GM21526 (cell line): ENCODE data around the gene IGSF21.
"Not testable (repeated sequence)": the region's sequence is repeated elsewhere in the genome, so short reads cannot be mapped to it uniquely, and the experiment has no call there.

Experiments
- ATAC-seq: cut with Tn5 transposase; IDR thresholded peaks from one replicate; pipeline ENCODE4 v1.9.1; 2021; ENCODE audit warnings: moderate library complexity; ENCODE audit not compliant: unreplicated experiment, low FRiP score

IGSF21 gene

DNA sequence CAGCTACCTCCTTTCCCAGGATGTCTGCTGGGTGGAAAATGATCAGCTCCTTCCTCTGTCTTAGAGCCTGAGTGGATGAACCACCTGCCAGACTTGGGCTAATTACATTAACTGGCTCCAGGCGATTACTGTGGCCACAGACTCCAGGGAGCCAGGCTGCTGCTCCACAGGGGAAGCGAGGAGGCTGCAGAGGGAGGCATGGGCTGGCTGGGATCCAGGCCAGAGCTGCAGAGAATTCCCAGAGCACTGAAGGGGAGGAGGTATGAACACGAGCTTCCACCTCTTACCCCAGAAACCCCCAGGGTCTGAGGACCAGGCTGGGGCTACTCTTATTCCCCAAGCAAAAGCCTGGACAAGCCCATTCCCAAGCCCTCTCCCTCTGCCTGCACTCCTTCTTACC is 237.2 kb downstream of the IGSF21 start:
- ATAC-seq: no peak

DNA sequence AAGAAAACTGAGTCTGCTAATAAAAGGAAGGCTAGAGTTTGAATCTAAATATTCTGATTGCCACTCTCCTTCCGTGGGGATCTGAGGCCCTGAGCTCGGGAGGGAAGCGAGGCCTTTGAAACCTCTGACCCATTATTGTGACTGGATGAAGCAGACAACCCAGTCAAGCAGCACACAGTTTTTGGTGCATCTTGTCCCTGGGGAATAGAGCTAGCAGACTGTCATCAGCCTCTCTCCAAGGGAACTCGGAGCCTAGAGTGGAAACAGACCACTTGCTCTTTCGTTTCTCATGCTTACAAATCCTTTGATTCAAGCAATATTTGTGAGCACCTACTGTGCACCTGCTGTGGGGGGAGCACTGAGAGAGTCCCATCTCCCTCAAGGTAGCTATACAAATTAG is 240.0 kb downstream of the IGSF21 start:
- no peak for ATAC-seq

- ATAC-seq: no peak
These were observed 240.8 kb downstream of the IGSF21 start for GRCh38 chr1:18348354-18348753.

DNA sequence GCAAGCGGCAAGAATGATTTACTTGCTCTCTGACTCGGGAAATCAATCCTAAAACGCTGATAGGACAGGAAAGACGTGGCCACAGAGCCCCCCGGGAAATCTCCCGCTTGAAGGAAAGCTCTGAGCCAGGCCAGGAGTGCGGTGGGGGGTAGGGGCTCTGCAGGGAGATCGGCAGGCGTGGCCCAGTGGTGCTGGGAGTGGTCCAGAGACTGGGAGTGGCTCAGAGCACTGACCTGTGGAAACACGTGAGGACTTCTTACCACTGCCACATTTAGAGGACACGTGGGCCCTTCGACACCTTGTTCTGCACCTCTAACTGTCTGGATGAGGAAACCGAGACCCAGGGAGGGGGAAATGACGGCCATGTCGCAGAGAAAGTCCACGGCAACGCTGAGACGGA is 243.1 kb downstream of the IGSF21 start:
- no peak for ATAC-seq

DNA sequence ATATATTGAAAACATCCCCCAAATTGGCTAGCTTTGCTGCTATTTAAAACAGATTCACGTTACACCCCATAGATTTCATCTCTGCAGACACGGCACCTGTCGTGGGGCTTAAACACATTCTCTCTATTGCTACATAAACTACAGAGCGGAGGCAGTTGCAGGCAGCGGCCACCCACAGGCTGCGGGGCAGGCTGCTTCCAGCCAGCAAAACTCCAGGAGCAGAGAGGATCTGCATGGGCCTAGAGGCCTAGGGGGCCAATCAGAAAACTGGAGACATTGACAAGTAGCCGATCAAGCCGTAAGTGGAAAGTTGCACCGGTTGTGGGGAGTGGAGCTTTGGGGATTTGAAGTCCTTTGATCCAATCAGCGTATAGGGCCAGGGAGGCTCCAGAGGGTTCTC is 244.1 kb downstream of the IGSF21 start:
- ATAC-seq: no peak

- ATAC-seq: no peak
These were observed 245.2 kb downstream of the IGSF21 start for GRCh38 chr1:18352636-18353265.

DNA sequence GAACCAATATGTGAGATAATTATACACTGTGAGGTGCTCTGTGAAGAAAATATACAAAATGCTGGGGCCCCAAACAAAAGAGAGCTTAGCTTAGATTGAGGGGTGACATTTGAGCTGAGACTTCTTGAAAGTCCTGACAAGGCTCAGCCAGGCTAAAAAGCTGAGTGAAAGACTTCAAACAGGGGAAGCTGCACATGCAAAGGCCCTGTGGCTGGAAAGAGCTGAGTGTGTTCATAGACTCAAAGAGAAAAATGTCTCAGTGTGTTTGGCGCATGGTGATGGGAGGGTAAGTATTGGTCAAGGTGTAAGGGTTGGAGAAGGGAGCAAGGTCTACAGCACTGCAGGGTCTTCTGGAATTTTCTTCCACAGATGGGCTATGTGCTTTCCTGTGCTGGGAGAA is 245.9 kb downstream of the IGSF21 start:
- ATAC-seq: no peak

GRCh38 chr1:18353992-18354391 is 246.4 kb downstream of the IGSF21 start:
- no peak for ATAC-seq

DNA sequence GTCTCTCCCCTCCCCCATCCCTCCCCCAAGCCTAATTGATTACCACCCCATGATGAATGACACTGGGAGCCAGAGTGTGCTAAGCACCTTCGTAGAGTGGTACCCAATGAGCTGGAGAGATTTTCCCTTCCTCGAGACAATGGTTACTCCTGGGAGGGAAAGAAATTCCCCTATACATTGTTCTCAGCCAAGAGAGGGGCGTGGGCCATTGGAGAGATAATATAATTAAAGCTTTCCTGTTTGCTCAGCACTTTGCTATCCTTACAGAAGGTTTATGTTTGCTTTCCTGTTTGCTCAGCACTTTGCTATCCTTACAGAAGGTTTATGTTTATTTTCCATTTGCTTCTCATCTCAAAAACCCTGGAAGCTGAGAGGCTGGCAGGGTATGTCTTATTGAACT is 247.0 kb downstream of the IGSF21 start:
- no peak for ATAC-seq

GRCh38 chr1:18357622-18358230 is 250.1 kb downstream of the IGSF21 start:
- ATAC-seq: no peak

GRCh38 chr1:18358600-18358999 is 251.0 kb downstream of the IGSF21 start:
- ATAC-seq: no peak

DNA sequence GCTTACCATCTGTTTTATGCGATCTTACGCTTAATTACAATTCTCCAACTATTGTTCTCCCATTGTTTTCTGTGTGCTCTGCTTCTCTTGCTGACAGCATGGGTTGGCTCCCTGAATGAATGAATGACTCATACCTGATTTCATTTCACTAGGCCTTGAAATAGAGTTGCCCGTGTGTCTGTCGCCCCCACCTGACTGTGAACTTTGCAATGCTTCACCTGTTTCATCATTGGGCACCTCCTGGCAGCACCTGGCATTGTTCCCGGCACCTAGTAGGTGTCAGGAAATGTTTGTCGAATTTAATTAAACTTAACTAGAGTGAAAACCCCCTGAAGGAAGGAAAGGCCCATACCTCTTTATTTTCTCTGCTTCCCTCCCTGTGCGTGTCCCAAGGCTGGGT is 252.7 kb downstream of the IGSF21 start:
- ATAC-seq: no peak

DNA sequence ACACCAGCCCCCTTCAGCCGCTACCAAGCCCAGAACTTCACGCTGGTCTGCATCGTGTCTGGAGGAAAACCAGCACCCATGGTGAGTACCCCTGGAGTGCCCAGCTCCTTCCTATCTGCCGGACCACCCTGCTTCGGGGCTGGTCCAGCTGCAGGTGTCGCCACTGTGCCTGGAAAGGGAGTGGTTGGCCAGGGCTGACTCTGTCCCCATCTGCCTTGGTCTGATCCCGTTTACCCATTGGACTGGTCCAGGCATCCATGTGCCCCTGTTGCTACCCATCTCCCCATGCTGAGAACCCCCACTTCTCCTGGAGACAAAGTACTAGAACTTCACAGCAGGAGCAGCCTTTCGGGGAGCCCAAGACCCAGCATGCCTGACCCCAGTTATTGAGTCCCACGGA is 254.6 kb downstream of the IGSF21 start:
- ATAC-seq: no peak

DNA sequence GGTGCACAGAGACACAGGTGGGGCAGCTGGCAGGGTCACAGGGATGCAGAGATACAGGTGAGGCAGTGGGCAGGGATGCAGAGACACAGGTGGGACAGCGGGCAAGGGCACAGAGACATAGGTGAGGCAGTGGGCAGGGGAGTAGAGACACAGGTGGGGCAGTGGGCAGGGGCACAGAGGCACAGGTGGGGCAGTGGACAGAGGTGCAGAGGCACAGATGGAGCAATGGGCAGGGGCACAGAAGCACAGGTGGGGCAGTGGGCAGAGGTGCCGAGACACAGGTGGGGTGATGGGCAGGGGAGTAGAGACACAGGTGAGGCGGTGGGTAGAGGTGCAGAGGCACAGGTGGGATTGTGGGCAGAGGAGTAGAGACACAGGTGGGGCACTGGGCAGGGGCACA is 255.8 kb downstream of the IGSF21 start:
- ATAC-seq: no peak

- no peak for ATAC-seq
These were observed 257.6 kb downstream of the IGSF21 start for GRCh38 chr1:18365099-18365705.

- not testable (repeated sequence) for ATAC-seq
These were observed 264.9 kb downstream of the IGSF21 start for GRCh38 chr1:18372505-18372904.

DNA sequence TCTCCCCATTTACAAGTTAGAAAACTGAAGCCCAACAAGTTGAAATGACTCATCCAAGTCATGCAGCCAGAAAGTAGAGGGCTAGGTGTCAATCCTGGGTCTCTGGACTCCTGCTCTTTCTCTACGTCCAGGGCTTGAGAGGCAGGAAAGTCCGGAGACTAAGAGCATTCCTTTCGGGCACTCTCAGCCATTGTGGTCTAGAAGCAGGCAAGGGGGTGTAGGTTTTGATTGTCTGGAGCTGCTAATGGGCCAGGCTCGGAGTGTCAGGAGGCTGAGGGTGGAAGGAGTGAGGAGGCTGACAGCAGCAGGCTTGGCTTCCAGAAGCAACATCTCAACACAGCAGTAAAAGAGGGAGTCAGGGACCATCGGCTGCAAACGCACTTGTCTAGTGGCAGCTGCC is 265.6 kb downstream of the IGSF21 start:
- no peak for ATAC-seq

DNA sequence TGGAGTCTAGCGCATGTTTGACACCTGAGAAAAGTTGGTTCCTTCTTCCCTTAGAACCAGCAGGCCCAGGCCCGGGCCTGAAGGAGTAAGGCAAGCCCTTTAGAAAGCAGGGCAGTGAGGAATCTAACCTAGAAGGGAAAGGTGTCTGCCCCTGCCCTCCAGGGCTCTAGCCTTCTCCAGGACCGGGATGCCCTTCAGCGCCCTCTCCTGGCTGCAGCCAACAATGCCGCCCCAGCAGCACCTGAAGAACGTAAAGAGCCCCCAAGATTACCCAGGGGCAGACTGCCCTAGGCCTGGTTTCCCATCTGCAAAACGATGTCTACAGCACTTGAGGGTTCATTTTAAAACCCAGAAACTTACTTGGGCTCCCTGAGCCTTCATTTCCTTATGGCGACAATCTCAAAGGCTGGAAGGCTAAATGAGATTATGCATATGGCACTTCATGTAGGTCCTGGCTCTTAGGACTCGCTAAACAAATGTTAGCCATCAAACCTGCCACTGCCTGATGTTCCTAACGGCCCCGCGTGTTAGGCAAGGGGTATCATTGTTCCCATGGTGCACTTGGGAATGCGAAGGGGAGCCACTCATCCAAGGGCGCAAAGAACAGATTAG is 266.4 kb downstream of the IGSF21 start:
- ATAC-seq: no peak

- no peak for ATAC-seq
These were observed 269.1 kb downstream of the IGSF21 start for GRCh38 chr1:18376661-18377060.

DNA sequence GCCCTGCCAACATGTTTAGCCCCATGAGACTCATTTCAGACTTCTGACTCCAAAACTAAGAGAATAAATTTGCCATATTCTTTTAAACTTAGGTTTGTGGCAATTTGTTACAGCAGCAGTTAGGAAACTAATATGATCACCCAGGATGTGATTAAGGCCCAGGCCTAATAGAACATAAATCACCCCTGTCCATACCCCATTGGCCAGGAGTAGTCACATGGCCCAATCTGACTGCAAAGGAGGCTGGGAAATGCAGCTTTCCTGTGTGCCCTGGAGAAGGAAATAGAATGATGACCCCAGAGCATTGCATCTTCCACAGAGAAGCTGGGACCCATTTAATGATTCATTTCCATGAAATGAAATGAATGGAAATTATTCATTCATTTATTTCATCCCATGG is 272.7 kb downstream of the IGSF21 start:
- ATAC-seq: no peak

- ATAC-seq: no peak
These were observed 276.5 kb downstream of the IGSF21 start for GRCh38 chr1:18384059-18384458.

- no peak for ATAC-seq
These were observed 276.9 kb downstream of the IGSF21 start for GRCh38 chr1:18384471-18384870.
